ENCODE results near the gene GEMIN7.

DNA sequence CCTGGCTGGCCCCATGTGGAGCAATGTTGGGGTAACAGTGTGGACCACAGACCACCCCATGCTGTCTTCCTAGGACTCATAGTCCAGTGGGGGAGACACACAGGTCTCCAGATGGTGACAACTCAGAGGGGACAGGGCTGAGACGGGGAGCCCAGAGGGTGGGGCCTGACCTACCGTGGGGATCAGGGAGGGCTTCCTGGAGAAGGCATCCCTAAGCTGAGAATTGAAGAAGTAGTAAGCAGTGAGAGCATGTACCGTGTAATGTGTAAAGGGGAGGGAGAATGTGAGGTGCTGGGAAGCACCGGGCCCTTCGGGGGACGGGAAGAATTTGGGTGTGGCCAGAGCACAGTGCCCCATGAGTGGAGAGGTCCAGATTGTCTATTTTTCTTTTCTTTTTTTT is 45.0 kb downstream of the GEMIN7 start:
- TF ChIP-seq, protein P1, sequence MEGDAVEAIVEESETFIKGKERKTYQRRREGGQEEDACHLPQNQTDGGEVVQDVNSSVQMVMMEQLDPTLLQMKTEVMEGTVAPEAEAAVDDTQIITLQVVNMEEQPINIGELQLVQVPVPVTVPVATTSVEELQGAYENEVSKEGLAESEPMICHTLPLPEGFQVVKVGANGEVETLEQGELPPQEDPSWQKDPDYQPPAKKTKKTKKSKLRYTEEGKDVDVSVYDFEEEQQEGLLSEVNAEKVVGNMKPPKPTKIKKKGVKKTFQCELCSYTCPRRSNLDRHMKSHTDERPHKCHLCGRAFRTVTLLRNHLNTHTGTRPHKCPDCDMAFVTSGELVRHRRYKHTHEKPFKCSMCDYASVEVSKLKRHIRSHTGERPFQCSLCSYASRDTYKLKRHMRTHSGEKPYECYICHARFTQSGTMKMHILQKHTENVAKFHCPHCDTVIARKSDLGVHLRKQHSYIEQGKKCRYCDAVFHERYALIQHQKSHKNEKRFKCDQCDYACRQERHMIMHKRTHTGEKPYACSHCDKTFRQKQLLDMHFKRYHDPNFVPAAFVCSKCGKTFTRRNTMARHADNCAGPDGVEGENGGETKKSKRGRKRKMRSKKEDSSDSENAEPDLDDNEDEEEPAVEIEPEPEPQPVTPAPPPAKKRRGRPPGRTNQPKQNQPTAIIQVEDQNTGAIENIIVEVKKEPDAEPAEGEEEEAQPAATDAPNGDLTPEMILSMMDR (IDR thresholded peaks at IDR 0.05; ENCODE audit: insufficient read depth, low read length, poor library complexity, severe bottlenecking), result no peak
- TF ChIP-seq EZH2phosphoT487 (conservative IDR thresholded peaks at IDR 0.05; ENCODE audit: low read length), result no peak

Data from SU-DHL-6 (cell line).